GM23248 (cell line): ENCODE measurements around the gene ACOT7. TPM values are rescaled to one million over a fixed set of nuclear protein-coding genes. Genes with fewer than 3 reads are reported as not detected.
"Not testable (repeated sequence)": the region's sequence is repeated elsewhere in the genome, so short reads cannot be mapped to it uniquely, and the experiment has no call there.

Experiments
- DNase-seq: peaks from one replicate; pipeline ENCODE4 v3.0.0-alpha.2; 2015
- H2AFZ ChIP-seq: fragments of 200-600 bp; sonication (generic); 2 replicates; pipeline ENCODE4 v1.6.1; 2016; ENCODE audit warnings: antibody characterized with exemption
- H3F3A ChIP-seq: fragments of 200-600 bp; sonication (generic); 2 replicates; pipeline ENCODE4 v1.6.1; 2016; ENCODE audit warnings: mild to moderate bottlenecking, antibody characterized with exemption, mixed run types; ENCODE audit not compliant: insufficient read depth
- H3K27ac ChIP-seq: fragments of 200-600 bp; sonication (generic); 2 replicates; pipeline ENCODE4 v1.5.1; 2016; ENCODE audit warnings: mild to moderate bottlenecking
- H3K27me3 ChIP-seq: fragments of 200-600 bp; sonication (generic); replicated peaks from 2 replicates; pipeline ENCODE4 v1.6.1; 2016; ENCODE audit warnings: mild to moderate bottlenecking; ENCODE audit not compliant: insufficient read depth
- H3K36me3 ChIP-seq: fragments of 200-600 bp; sonication (generic); 2 replicates; pipeline ENCODE4 v1.6.1; 2016; ENCODE audit warnings: low read depth, mild to moderate bottlenecking
- H3K4me1 ChIP-seq: fragments of 200-600 bp; sonication (generic); 2 replicates; pipeline ENCODE4 v1.6.1; 2016; ENCODE audit warnings: mild to moderate bottlenecking; ENCODE audit not compliant: insufficient read depth
- H3K4me2 ChIP-seq: fragments of 200-600 bp; sonication (generic); one replicate; pipeline ENCODE4 v1.6.1; 2016; ENCODE audit warnings: mild to moderate bottlenecking; ENCODE audit not compliant: unreplicated experiment
- H3K4me3 ChIP-seq: fragments of 200-600 bp; sonication (generic); 2 replicates; pipeline ENCODE4 v1.5.1; 2016; ENCODE audit warnings: mild to moderate bottlenecking
- H3K79me2 ChIP-seq: fragments of 200-600 bp; sonication (generic); 2 replicates; pipeline ENCODE4 v1.6.1; 2016; ENCODE audit warnings: mild to moderate bottlenecking; ENCODE audit not compliant: insufficient read depth
- H3K9ac ChIP-seq: fragments of 200-600 bp; sonication (generic); 2 replicates; pipeline ENCODE4 v1.6.1; 2016; ENCODE audit warnings: mild to moderate bottlenecking
- H3K9me2 ChIP-seq: fragments of 200-600 bp; sonication (generic); 2 replicates; pipeline ENCODE4 v1.6.1; 2016; ENCODE audit warnings: mixed run types, mild to moderate bottlenecking, moderate library complexity; ENCODE audit not compliant: insufficient read depth
- H3K9me3 ChIP-seq: fragments of 200-600 bp; sonication (generic); one replicate; pipeline ENCODE4 v1.6.1; 2017; ENCODE audit warnings: low read depth
- H4K20me1 ChIP-seq: fragments of 200-600 bp; sonication (generic); 2 replicates; pipeline ENCODE4 v1.6.0; 2016; ENCODE audit not compliant: insufficient read depth
- EZH2 ChIP-seq: fragments of 200-600 bp; sonication (generic); IDR thresholded peaks from 2 replicates; pipeline ENCODE4 v1.6.1; 2018; ENCODE audit warnings: antibody characterized with exemption, mild to moderate bottlenecking; ENCODE audit not compliant: insufficient read depth, poor library complexity, severe bottlenecking
- EZH2phosphoT487 ChIP-seq: fragments of 200-600 bp; sonication (generic); IDR thresholded peaks from 2 replicates; pipeline ENCODE4 v1.6.1; 2018; ENCODE audit warnings: antibody characterized with exemption, moderate library complexity, mild to moderate bottlenecking, low read depth; ENCODE audit not compliant: insufficient read depth
- WGBS, 2 experiments: methylation state at CpG; one replicate each; pipeline ENCODE4 v1.1.6; 2015 to 2017; ENCODE audit warnings: low lambda C conversion rate in 2 of 2, low coverage in 1 of 2; ENCODE audit errors: missing lambda C conversion rate in 2 of 2; 5-methylcytosine and 5-hydroxymethylcytosine counted together
- in situ Hi-C: fragments of 300-500 bp; cut with MboI; formaldehyde crosslinking; loops from 2 replicates; pipeline ENCODE4 v1.15.0; 2020
- polyA plus RNA-seq: library from polyadenylated mRNA; unstranded; fragments of >200 nt; fragmentation: Nextera tagmentation; extraction: Ambion mirVana; gene quantifications from 2 replicates; pipeline ENCODE4 v1.2.1, GENCODE V29; 2016
- total RNA-seq: library from RNA; depleted of rRNA; stranded (reverse); fragments of >200 nt; shearing (Covaris generic); gene quantifications from 2 replicates; pipeline ENCODE4 v1.2.3, GENCODE V29; 2014

ACOT7 gene
- total and polyA plus RNA-seq, 2 experiments from 2014 or later: 25.7 to 74.7 TPM

DNA sequence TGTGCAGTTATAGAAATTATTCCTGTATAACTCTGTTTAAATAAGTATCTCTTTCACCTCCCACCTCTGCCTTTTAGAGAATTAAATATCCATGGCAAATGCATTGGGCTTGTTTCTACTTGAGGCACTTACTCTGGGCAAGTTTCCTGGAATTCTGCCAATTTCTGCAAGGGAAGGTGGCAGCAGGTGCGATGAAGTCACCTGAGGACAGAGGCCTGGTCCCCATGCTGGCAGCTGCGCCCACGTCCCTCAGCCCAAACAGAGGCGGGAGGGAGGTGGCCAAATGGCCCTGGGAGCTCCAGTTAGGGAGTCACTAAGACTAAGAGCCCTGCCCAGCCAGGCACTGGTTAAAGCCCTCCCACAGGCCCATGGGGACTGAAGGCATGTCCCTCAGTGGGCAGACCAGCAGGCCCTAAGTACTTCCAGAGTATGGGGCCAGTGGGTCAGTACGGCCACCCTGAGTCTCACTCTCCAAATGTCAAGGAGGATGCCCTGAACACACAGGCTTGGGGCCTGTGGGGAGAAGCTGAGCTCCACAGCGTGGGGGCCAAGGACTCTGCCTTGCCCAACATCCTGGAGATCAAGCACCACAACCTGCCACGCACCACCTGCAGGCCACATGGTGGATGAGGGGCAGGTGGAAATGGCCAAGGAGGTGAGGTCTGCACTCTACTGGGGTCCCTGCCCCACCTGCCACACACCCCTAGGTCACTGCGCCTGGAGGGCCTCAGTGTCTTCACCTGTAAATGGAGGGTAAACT, 19.4 kb downstream of the ACOT7 start:
- Histone ChIP-seq H3K79me2 (peaks cover 10% of the 10 kb centered on the region), H4K20me1 (no peaks in the 10 kb centered on the region), H3K36me3 (no peaks in the 10 kb centered on the region), H3K9me2 (no peaks in the 10 kb centered on the region), H2AFZ (no peak overlapping the region), H3K27ac (no peak overlapping the region), H3K4me3 (no peak overlapping the region), H3K4me1 (no peaks in the 10 kb centered on the region), H3K9me3 (no peaks in the 10 kb centered on the region), H3K27me3 (no peaks in the 10 kb centered on the region), H3K9ac (no peak overlapping the region), H3F3A (no peaks in the 10 kb centered on the region), H3K4me2 (no peak overlapping the region)
- TF ChIP-seq EZH2 (no peak), EZH2phosphoT487 (no peak)
- 92% methylated on average over 8 of the region's 8 CpGs for WGBS, 2 experiments
- in situ Hi-C loops: no loop called here
- no peak for DNase-seq

GRCh38 chr1:6372236-6372635, 21.3 kb downstream of the ACOT7 start:
- H3K27me3 ChIP-seq, H3K4me2 ChIP-seq, H3F3A ChIP-seq, H4K20me1 ChIP-seq, in situ Hi-C loops, H3K79me2 ChIP-seq, H3K9me3 ChIP-seq, H3K4me3 ChIP-seq, H3K9ac ChIP-seq, H3K9me2 ChIP-seq, DNase-seq, H3K27ac ChIP-seq, H2AFZ ChIP-seq, H3K4me1 ChIP-seq, H3K36me3 ChIP-seq: not testable (repeated sequence)
- WGBS, 2 experiments: 96% methylated on average over 7 of the region's 7 CpGs

- no peaks in the 10 kb centered on the region for H3K9me3 ChIP-seq
- H3K79me2 ChIP-seq: peaks cover 8% of the 10 kb centered on the region
- TF ChIP-seq EZH2phosphoT487 (no peak), EZH2 (no peak)
- WGBS, 2 experiments: 73 to 75% methylated on average over 4 of the region's 4 CpGs
- H3K4me3 ChIP-seq: no peak overlapping the region
- no peaks in the 10 kb centered on the region for H3K4me1 ChIP-seq
- no peaks in the 10 kb centered on the region for H4K20me1 ChIP-seq
- H3K36me3 ChIP-seq: no peaks in the 10 kb centered on the region
- H3F3A ChIP-seq: no peaks in the 10 kb centered on the region
- DNase-seq: no peak
- no peak overlapping the region for H3K27ac ChIP-seq
- H3K27me3 ChIP-seq: no peaks in the 10 kb centered on the region
- in situ Hi-C loops: no loop called here
- no peak overlapping the region for H3K4me2 ChIP-seq
- H3K9ac ChIP-seq: no peak overlapping the region
- H3K9me2 ChIP-seq: no peaks in the 10 kb centered on the region
- no peak overlapping the region for H2AFZ ChIP-seq
Observed at GRCh38 chr1:6370006-6370405, 23.6 kb downstream of the ACOT7 start.

DNA sequence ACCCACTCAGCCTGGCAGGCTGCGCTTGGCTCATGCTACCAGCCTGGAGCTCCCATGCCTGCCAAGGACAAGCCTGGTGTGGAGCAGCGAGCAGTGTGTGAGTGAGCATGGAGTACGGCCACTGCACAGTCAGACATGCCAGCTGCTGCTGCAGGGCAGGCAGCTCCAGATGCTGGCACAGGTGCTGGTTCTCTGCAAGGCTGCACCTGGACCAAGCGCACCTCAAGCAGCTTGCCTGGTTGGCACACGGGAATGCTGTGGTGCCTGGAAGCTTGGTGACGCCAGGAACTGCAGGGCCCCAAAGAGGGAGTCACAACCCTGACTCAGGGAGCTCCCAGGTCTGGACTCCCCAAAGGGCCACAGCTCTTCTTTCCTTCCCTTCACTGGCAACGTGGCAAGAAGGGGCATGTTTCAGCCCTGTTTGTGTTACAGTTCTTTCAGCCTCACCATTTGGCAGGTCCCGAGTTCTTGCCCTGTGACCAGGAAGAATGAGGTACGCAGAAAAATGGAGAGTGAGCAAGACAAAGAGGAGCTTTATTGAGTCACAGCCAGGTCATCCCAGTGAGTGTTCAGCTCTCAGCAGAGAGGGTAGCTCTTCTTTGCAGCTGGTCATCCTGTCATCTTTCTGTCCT, 26.1 kb downstream of the ACOT7 start:
- no peak for TF ChIP-seq EZH2
- TF ChIP-seq EZH2phosphoT487: no peak
- WGBS, 2 experiments: 85 to 86% methylated on average over 9 of the region's 9 CpGs
- H3K4me2 ChIP-seq: no peak overlapping the region
- no peaks in the 10 kb centered on the region for H3K36me3 ChIP-seq
- H4K20me1 ChIP-seq: no peaks in the 10 kb centered on the region
- H3K9me2 ChIP-seq: no peaks in the 10 kb centered on the region
- H3K9me3 ChIP-seq: no peaks in the 10 kb centered on the region
- H3F3A ChIP-seq: no peaks in the 10 kb centered on the region
- H2AFZ ChIP-seq: no peak overlapping the region
- no peak overlapping the region for H3K4me3 ChIP-seq
- H3K27me3 ChIP-seq: no peaks in the 10 kb centered on the region
- H3K9ac ChIP-seq: no peak overlapping the region
- no peaks in the 10 kb centered on the region for H3K79me2 ChIP-seq
- H3K27ac ChIP-seq: no peak overlapping the region
- in situ Hi-C loops: no loop called here
- H3K4me1 ChIP-seq: no peaks in the 10 kb centered on the region
- peak; percentile 31 for DNase-seq
